SK-MEL-5 (cell line): Measurements from ENCODE around the gene RAB38. TPM values are rescaled to one million over a fixed set of nuclear protein-coding genes. Genes with fewer than 3 reads are reported as not detected.

Experiments
- DNase-seq: peaks from one replicate; pipeline ENCODE4 v3.0.0-alpha.2; 2016; ENCODE audit warnings: low read depth, low spot score
- in situ Hi-C: cut with HindIII; loops from 2 replicates; pipeline ENCODE4 v1.10.0; 2016; ENCODE audit warnings: low sequenced_read_pairs, high pct_unique_total_duplicates, low pct_unique_long_range_greater_than_20kb
- small RNA-seq, 2 experiments: library from RNA; depleted of rRNA; stranded (forward); fragments of <200 nt; gene quantifications; one replicate each; pipeline ENCODE3, GENCODE V24; 2014
- total RNA-seq: library from RNA; depleted of rRNA; stranded (reverse); fragments of >200 nt; shearing (Covaris generic); gene quantifications from 2 replicates; pipeline ENCODE4 v1.2.3, GENCODE V29; 2014; rRNA removed

RAB38 gene
- total RNA-seq, 1 experiment from 2014 or later = 376 TPM

DNA sequence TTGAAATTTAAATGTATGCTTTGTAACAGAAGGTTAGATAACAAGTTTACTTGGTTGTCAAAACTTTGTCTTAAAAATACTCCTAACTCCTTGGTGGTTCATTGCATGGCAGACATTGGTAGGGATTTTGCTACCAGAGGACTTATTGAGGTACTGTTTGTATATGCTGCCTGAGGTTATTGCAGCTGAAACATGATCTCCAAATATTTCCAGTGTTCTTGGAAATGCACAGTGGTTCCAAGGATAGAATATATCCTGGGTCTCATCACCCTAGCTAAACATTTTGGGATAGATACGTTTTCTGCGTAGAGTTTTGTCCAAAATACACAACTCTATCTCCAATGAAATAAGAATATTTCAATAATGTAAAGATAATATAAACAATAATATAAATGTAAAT is 109.2 kb downstream of the RAB38 start:
- in situ Hi-C loops = no loop called here
- no peak for DNase-seq

DNA sequence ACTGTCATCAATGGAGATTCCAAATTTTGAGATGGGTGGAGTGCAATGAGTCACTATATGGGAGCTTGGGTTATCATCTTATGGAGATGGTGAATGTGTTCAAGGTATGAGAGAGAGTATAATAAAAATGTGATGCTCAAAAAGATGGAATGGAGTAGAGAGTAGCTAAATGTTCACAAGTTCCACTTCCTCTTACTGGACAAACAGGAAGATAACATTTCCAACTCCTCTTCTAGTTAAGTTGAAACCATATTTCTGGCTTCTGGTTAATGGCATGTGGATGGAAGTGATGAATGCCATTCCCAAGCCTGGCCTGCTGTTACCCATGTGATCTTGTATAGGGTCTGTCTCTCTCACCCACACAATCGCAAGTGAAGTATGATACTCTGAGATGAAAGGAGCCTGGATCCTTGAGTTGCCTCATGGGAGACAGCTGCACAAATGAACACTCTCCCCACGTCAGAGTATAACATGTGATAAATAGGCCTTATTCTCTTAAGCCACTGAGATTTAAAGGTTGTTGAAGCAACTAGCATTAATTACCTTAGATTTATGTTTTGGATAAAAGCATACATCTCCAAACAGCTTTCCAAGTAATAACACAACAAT is 111.0 kb downstream of the RAB38 start:
- in situ Hi-C loops = no loop called here

More for the DNA sequence above, 111.0 kb downstream of the RAB38 start:
- DNase-seq = peak; percentile 90

Small RNA genes lying within 50 kb of the gene (small RNA-seq; reads per million reads assigned to genes)
- gene MIR3166 (0.02 to 0.05 reads per million in 2 experiments), gene RF00019 (0 reads per million in 2 experiments)

Other genes starting within 250 kb of the RAB38 start
- gene CTSC, start 162.3 kb upstream of the RAB38 start, total RNA-seq = 216 and 235 TPM in 2 replicates